Mucosa of descending colon (tissue), 3 donors: ENCODE data around the gene TOGARAM1. TPM values are rescaled to one million over a fixed set of nuclear protein-coding genes. Genes with fewer than 3 reads are reported as not detected.
"Not testable (repeated sequence)": the region's sequence is repeated elsewhere in the genome, so short reads cannot be mapped to it uniquely, and the experiment has no call there.

Source experiments
- ATAC-seq: fragments of 200-7000 bp; cut with Tn5 transposase; one replicate; pipeline ENCODE4 v1.9.1; 2020; ENCODE audit warnings: mild to moderate bottlenecking, moderate library complexity
- DNase-seq, 3 donors: peaks; one replicate each; pipeline ENCODE4 v3.0.0-alpha.2; 2020
- H3K36me3 ChIP-seq: fragments of 200-600 bp; one replicate; pipeline ENCODE4 v1.8.0; 2021; ENCODE audit warnings: low read depth, mild to moderate bottlenecking
- H3K4me1 ChIP-seq: fragments of 200-600 bp; one replicate; pipeline ENCODE4 v1.8.0; 2021; ENCODE audit warnings: low read depth, mild to moderate bottlenecking
- H3K4me3 ChIP-seq: fragments of 200-600 bp; one replicate; pipeline ENCODE4 v1.8.0; 2021; ENCODE audit warnings: mild to moderate bottlenecking
- H3K9me3 ChIP-seq: fragments of 200-600 bp; one replicate; pipeline ENCODE4 v1.8.0; 2021; ENCODE audit warnings: mild to moderate bottlenecking
- CTCF ChIP-seq: fragments of 200-600 bp; IDR thresholded peaks from one replicate; pipeline ENCODE4 v1.8.0; 2022; ENCODE audit warnings: antibody characterized with exemption, mild to moderate bottlenecking
- intact Hi-C, 2 donors: fragments of 100-400 bp; cut with DNase I in 1 of 2; cut with micrococcal nuclease in 1 of 2; formaldehyde crosslinking; loops; one replicate each; pipeline versions ENCODE4 v1.11.0 to v1.11.1; 2022; cut with DNase I, micrococcal nuclease
- total RNA-seq, 3 donors: library from RNA; stranded (reverse); fragmentation: NEBNext Ultra II Directional in 2 of 3; extraction: Animal tissue kit (Norgen Biotek cat#: 25700) in 2 of 3; gene quantifications; one replicate each; pipeline versions ENCODE4 v1.2.1 to v1.2.4, GENCODE V29; 2021 to 2023
- donor health status: DM: no; HTN: no; CAD: no; lungs with moderate emphysema.
- donor health status: DM: no; HTN: no; CAD: no.
- donor health status: DM: no; HTN: yes; CAD: no.

Gene TOGARAM1
- total RNA-seq, 3 donors from 2014 or later = 13.2 to 17.0 (median 14.8) TPM

GRCh38 chr14:45070215-45070614, 108.2 kb downstream of the TOGARAM1 start:
- no peaks in the 10 kb centered on the region for H3K4me1 ChIP-seq
- no peak for ATAC-seq
- no peaks in the 10 kb centered on the region for H3K36me3 ChIP-seq
- no peak overlapping the region for H3K4me3 ChIP-seq
- TF ChIP-seq CTCF = no peak
- intact Hi-C loops = no loop called here
- H3K9me3 ChIP-seq = no peaks in the 10 kb centered on the region
- DNase-seq = no peak

- intact Hi-C loops = no loop called here
- TF ChIP-seq CTCF = no peak
Measured at GRCh38 chr14:45072126-45072525, 110.1 kb downstream of the TOGARAM1 start.

GRCh38 chr14:45073231-45073879, 111.4 kb downstream of the TOGARAM1 start:
- no peak for ATAC-seq
- intact Hi-C loops = no loop called here

More at GRCh38 chr14:45072126-45072525, 110.1 kb downstream of the TOGARAM1 start:
- H3K4me1 ChIP-seq = no peaks in the 10 kb centered on the region
- no peaks in the 10 kb centered on the region for H3K36me3 ChIP-seq
- H3K9me3 ChIP-seq = no peaks in the 10 kb centered on the region
- ATAC-seq (no peak), DNase-seq (no peak)
- no peak overlapping the region for H3K4me3 ChIP-seq

GRCh38 chr14:45078323-45078722, 116.3 kb downstream of the TOGARAM1 start:
- no peak for ATAC-seq
- Histone ChIP-seq H3K36me3 (no peaks in the 10 kb centered on the region), H3K4me3 (no peak overlapping the region), H3K4me1 (peaks cover 2% of the 10 kb centered on the region), H3K9me3 (no peaks in the 10 kb centered on the region)
- intact Hi-C loops = no loop called here
- no peak for TF ChIP-seq CTCF
- DNase-seq = no peak

More at GRCh38 chr14:45073231-45073879, 111.4 kb downstream of the TOGARAM1 start:
- DNase-seq = no peak
- Histone ChIP-seq H3K4me1 (no peaks in the 10 kb centered on the region), H3K36me3 (no peaks in the 10 kb centered on the region), H3K4me3 (no peak overlapping the region), H3K9me3 (no peaks in the 10 kb centered on the region)
- TF ChIP-seq CTCF = no peak

- intact Hi-C loops, H3K9me3 ChIP-seq, H3K36me3 ChIP-seq, H3K4me3 ChIP-seq, DNase-seq, ATAC-seq: not testable (repeated sequence)
- H3K4me1 ChIP-seq = peaks cover 10% of the 10 kb centered on the region
Measured at GRCh38 chr14:45080416-45080968, 118.5 kb downstream of the TOGARAM1 start.

- H3K9me3 ChIP-seq, H3K36me3 ChIP-seq, DNase-seq, ATAC-seq, intact Hi-C loops, H3K4me3 ChIP-seq: not testable (repeated sequence)
- peaks cover 10% of the 10 kb centered on the region for H3K4me1 ChIP-seq
Measured at GRCh38 chr14:45081096-45081495, 119.1 kb downstream of the TOGARAM1 start.
